K562 (cell line): ENCODE measurements around the gene SLC2A8. TPM values are rescaled to one million over a fixed set of nuclear protein-coding genes. Genes with fewer than 3 reads are reported as not detected.

ENCODE experiments used
- BRCA1 ChIP-seq, 2 experiments: fragments of 450-650 bp in 1 of 2; sonication (generic) in 1 of 2; formaldehyde crosslinking in 1 of 2; IDR thresholded peaks; 2 replicates each; pipeline versions ENCODE4 v1.5.0 to v1.6.1; 2017 to 2020; ENCODE audit warnings: mild to moderate bottlenecking in 1 of 2, missing genetic modification reagents in 1 of 2
- CBFB ChIP-seq: sonication (generic); formaldehyde crosslinking; IDR thresholded peaks from 2 replicates; pipeline ENCODE4 v1.4.0; 2020; ENCODE audit warnings: mild to moderate bottlenecking, missing genetic modification reagents
- DMBX1 ChIP-seq: fragments of 250-450 bp; sonication (Bioruptor Pico); IDR thresholded peaks from 2 replicates; pipeline ENCODE4 v1.8.0; 2022; ENCODE audit warnings: inconsistent platforms, mild to moderate bottlenecking, moderate library complexity, borderline replicate concordance
- FOS ChIP-seq: IDR thresholded peaks from 3 replicates; pipeline ENCODE4 v1.6.1; 2011; ENCODE audit not compliant: insufficient read length; ENCODE audit errors: extremely low read depth
- HMG20B ChIP-seq: fragments of 250-450 bp; sonication (Bioruptor Pico); IDR thresholded peaks from 2 replicates; pipeline ENCODE4 v1.5.0; 2021; ENCODE audit warnings: mild to moderate bottlenecking
- PHB2 ChIP-seq: fragments of 450-650 bp; IDR thresholded peaks from 2 replicates; pipeline ENCODE4 v1.6.1; 2017; ENCODE audit warnings: low read depth
- RB1 ChIP-seq: fragments of 450-650 bp; IDR thresholded peaks from 2 replicates; pipeline ENCODE4 v1.6.1; 2017; ENCODE audit warnings: low read depth, mild to moderate bottlenecking
- SMAD1 ChIP-seq: fragments of 150-350 bp; IDR thresholded peaks from 2 replicates; pipeline ENCODE4 v1.6.1; 2014; ENCODE audit warnings: low read length, low read depth; ENCODE audit not compliant: partially characterized antibody
- SREBF2 ChIP-seq: sonication (generic); formaldehyde crosslinking; IDR thresholded peaks from 2 replicates; pipeline ENCODE4 v1.4.0; 2020; ENCODE audit warnings: mild to moderate bottlenecking, missing genetic modification reagents
- TFAM ChIP-seq: fragments of 250-450 bp; sonication (Bioruptor Pico); conservative IDR thresholded peaks from 2 replicates; pipeline ENCODE4 v1.5.0; 2021; ENCODE audit warnings: mild to moderate bottlenecking, moderate library complexity
- TRIM28 ChIP-seq: fragments of 450-650 bp; IDR thresholded peaks from 2 replicates; pipeline ENCODE4 v1.6.1; 2017
- ZFP1 ChIP-seq: fragments of 450-650 bp; formaldehyde crosslinking; IDR thresholded peaks from 2 replicates; pipeline ENCODE4 v1.4.0; 2020; ENCODE audit warnings: mild to moderate bottlenecking, mixed read lengths
- polyA plus RNA-seq, 8 experiments: library from polyadenylated mRNA; depleted of rRNA in 4 of 8; stranded (reverse) in 5 of 8; unstranded in 3 of 8; fragments of >200 nt; fragmentation: Nextera tagmentation in 2 of 8; fragmentation: Illumina TruSeq in 1 of 8; extraction: Ambion mirVana in 2 of 8; extraction: Trizol in 1 of 8; gene quantifications; 2 replicates each; pipeline versions ENCODE4 v1.2.1 to v1.2.3, GENCODE V29; 2011 to 2014; ENCODE audit warnings: inconsistent platforms in 1 of 8, missing spikeins in 1 of 8
- total RNA-seq, 7 experiments: library from RNA; depleted of rRNA in 6 of 7; stranded (reverse); fragments of >200 nt in 6 of 7; fragmentation: Illumina TruSeq in 2 of 7; extraction: Trizol in 2 of 7; gene quantifications; 2 replicates each; pipeline versions ENCODE4 v1.2.1 to v1.2.3, GENCODE V29; 2011 to 2021; ENCODE audit warnings: low replicate concordance in 1 of 7
- TF ChIP-seq, protein P1 (sequence below): sonication (generic); formaldehyde crosslinking; IDR thresholded peaks from 2 replicates; pipeline ENCODE4 v1.9.0; 2022; ENCODE audit warnings: mild to moderate bottlenecking, missing genetic modification reagents
- TF ChIP-seq, protein P2 (sequence below): fragments of 250-450 bp; sonication (Bioruptor Pico); IDR thresholded peaks from 2 replicates; pipeline ENCODE4 v1.4.0; 2020; ENCODE audit warnings: mild to moderate bottlenecking
- TF ChIP-seq, protein P3 (sequence below): fragments of 250-450 bp; sonication (Bioruptor Pico); IDR thresholded peaks from 2 replicates; pipeline ENCODE4 v1.5.0; 2020; ENCODE audit warnings: mild to moderate bottlenecking, borderline replicate concordance
- TF ChIP-seq, protein P4 (sequence below): IDR thresholded peaks from 2 replicates; pipeline ENCODE4 v1.6.1; 2011; ENCODE audit not compliant: insufficient read length; ENCODE audit errors: extremely low read depth
- TF ChIP-seq, protein P5 (sequence below), 2 experiments: fragments of 150-350 bp in 1 of 2; IDR thresholded peaks; 2 replicates each; pipeline ENCODE4 v1.6.1; 2012 to 2016; ENCODE audit warnings: low read depth in 2 of 2, low read length in 2 of 2, mild to moderate bottlenecking in 1 of 2, moderate library complexity in 1 of 2

SLC2A8 gene
- total and polyA plus RNA-seq, 9 of the 15 experiments (the other 6 are each of a cell fraction or from before 2014, with no cell fraction given) = 0.13 to 12.9 (median 5.2) TPM

DNA sequence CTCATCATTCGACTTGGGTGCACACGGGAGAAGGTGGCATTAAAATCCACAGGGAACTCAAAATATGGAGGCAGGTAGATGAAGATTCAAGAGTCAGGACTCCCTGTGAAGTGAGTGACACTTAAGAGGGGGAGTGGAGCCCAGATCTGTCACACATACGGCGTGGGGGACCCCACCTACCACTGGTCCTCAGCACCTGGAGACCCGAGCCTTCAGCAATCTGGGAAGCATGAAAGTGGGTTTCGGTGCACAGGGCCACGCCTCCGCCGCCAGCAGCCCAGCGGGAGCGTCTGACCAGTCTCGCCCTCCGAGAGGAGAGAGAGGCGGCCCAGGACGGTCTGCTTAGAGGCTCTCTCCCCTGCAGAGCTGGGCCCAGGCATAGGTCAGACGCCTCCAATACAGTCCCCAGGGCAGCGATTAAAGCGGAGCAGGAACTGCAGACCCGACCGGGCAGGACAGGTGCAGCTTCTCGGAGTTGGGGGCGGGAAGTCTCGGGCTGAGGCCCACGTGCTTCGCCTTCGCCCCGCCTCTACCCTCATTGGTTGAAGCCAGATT lies 639 bp upstream of the SLC2A8 start (continued):
- TF ChIP-seq SREBF2 (CRISPR knock-in tag) (no peak), SMAD1 (no peak), DMBX1 (CRISPR knock-in tag) (no peak), RB1 (peak; percentile 55; the same call in 1 of the 2 replicates), FOS (no peak), HMG20B (no peak), BRCA1 (IDR thresholded peaks at IDR 0.05) (no peak), BRCA1 (CRISPR knock-in tag; IDR thresholded peaks at IDR 0.05) (no peak), TRIM28 (no peak), CBFB (CRISPR knock-in tag) (peak; percentile 66; the same call in 1 of the 2 replicates), TFAM (CRISPR knock-in tag) (no peak), ZFP1 (no peak), PHB2 (no peak)
- TF ChIP-seq, protein P1, sequence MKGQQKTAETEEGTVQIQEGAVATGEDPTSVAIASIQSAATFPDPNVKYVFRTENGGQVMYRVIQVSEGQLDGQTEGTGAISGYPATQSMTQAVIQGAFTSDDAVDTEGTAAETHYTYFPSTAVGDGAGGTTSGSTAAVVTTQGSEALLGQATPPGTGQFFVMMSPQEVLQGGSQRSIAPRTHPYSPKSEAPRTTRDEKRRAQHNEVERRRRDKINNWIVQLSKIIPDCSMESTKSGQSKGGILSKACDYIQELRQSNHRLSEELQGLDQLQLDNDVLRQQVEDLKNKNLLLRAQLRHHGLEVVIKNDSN = peak; percentile 92
- TF ChIP-seq, protein P2, sequence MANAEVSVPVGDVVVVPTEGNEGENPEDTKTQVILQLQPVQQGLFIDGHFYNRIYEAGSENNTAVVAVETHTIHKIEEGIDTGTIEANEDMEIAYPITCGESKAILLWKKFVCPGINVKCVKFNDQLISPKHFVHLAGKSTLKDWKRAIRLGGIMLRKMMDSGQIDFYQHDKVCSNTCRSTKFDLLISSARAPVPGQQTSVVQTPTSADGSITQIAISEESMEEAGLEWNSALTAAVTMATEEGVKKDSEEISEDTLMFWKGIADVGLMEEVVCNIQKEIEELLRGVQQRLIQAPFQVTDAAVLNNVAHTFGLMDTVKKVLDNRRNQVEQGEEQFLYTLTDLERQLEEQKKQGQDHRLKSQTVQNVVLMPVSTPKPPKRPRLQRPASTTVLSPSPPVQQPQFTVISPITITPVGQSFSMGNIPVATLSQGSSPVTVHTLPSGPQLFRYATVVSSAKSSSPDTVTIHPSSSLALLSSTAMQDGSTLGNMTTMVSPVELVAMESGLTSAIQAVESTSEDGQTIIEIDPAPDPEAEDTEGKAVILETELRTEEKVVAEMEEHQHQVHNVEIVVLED (CRISPR knock-in tag) = no peak
- TF ChIP-seq, protein P3, sequence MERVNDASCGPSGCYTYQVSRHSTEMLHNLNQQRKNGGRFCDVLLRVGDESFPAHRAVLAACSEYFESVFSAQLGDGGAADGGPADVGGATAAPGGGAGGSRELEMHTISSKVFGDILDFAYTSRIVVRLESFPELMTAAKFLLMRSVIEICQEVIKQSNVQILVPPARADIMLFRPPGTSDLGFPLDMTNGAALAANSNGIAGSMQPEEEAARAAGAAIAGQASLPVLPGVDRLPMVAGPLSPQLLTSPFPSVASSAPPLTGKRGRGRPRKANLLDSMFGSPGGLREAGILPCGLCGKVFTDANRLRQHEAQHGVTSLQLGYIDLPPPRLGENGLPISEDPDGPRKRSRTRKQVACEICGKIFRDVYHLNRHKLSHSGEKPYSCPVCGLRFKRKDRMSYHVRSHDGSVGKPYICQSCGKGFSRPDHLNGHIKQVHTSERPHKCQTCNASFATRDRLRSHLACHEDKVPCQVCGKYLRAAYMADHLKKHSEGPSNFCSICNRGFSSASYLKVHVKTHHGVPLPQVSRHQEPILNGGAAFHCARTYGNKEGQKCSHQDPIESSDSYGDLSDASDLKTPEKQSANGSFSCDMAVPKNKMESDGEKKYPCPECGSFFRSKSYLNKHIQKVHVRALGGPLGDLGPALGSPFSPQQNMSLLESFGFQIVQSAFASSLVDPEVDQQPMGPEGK = no peak
- TF ChIP-seq, protein P4, sequence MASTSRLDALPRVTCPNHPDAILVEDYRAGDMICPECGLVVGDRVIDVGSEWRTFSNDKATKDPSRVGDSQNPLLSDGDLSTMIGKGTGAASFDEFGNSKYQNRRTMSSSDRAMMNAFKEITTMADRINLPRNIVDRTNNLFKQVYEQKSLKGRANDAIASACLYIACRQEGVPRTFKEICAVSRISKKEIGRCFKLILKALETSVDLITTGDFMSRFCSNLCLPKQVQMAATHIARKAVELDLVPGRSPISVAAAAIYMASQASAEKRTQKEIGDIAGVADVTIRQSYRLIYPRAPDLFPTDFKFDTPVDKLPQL = no peak
- TF ChIP-seq, protein P5, sequence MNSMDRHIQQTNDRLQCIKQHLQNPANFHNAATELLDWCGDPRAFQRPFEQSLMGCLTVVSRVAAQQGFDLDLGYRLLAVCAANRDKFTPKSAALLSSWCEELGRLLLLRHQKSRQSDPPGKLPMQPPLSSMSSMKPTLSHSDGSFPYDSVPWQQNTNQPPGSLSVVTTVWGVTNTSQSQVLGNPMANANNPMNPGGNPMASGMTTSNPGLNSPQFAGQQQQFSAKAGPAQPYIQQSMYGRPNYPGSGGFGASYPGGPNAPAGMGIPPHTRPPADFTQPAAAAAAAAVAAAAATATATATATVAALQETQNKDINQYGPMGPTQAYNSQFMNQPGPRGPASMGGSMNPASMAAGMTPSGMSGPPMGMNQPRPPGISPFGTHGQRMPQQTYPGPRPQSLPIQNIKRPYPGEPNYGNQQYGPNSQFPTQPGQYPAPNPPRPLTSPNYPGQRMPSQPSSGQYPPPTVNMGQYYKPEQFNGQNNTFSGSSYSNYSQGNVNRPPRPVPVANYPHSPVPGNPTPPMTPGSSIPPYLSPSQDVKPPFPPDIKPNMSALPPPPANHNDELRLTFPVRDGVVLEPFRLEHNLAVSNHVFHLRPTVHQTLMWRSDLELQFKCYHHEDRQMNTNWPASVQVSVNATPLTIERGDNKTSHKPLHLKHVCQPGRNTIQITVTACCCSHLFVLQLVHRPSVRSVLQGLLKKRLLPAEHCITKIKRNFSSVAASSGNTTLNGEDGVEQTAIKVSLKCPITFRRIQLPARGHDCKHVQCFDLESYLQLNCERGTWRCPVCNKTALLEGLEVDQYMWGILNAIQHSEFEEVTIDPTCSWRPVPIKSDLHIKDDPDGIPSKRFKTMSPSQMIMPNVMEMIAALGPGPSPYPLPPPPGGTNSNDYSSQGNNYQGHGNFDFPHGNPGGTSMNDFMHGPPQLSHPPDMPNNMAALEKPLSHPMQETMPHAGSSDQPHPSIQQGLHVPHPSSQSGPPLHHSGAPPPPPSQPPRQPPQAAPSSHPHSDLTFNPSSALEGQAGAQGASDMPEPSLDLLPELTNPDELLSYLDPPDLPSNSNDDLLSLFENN (IDR thresholded peaks at IDR 0.05; ENCODE audit: low read depth in 2 of 2, low read length in 2 of 2) = no peak
